Stimulated activated CD8-positive, alpha-beta memory T cell treated with anti-CD3 and anti-CD28 coated beads, Interleukin-7, amount 100 ng/mL, for 24 hours (primary cell): ENCODE results near the gene TNRC6A.
"Not testable (repeated sequence)": the region's sequence is repeated elsewhere in the genome, so short reads cannot be mapped to it uniquely, and the experiment has no call there.

Experiments used
- DNase-seq: peaks from one replicate; pipeline ENCODE4 v3.0.0-alpha.2; 2020; ENCODE audit warnings: low read depth

The TNRC6A gene

GRCh38 chr16:24729243-24729950, at the start of gene TNRC6A:
TSS of gene TNRC6A (plus strand) at chr16:24729651. CDS start at chr16:24729842, 191 bp downstream.
- peak; percentile 62 for DNase-seq

- no peak for DNase-seq
Observed at GRCh38 chr16:24681793-24682192, 47.7 kb upstream of the TNRC6A start.

GRCh38 chr16:24683250-24683649, 46.2 kb upstream of the TNRC6A start:
- no peak for DNase-seq

- no peak for DNase-seq
Observed at GRCh38 chr16:24683847-24684493, 45.5 kb upstream of the TNRC6A start.

DNA sequence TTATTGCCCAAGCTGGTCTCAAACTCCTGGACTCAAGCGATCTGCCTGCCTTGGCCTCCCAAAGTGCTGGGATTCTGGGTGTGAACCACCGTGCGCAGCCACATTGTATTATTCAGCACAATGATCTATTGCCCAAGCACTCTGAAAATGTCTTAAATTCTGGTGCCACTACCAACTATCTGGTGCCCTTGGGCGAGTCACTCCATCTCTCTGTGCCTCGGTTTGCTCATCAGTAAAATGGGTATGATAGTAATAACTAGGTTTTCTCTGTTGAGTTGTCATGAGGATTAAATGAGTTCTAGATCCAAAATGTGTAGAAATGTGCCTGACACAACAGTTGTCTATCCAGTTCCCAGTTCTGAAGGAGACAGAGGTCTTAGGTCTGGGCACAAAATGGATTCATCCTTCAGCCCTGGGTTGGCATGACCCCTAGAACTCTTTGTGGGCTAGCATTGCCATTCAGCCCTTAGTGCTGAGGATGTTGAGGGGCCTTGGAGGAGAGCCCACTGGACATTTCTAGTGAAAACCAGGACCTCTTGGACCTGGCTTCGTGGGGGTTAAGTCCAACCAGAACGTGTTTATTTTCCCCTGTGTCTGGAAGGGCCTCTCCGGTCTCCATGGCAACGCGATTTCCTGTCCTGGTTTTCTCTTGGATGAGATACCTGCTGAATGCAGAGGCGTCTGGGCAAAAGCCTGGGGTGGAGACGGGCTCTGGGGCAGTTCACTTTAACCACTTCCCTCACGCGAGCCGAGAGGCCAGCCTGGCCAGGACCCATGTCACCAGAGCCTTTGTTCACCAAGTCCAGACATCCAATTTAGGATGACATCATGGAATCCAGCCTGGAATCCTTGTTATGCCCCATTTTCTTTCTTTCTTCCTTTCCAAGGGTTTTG, 43.7 kb upstream of the TNRC6A start:
- DNase-seq: no peak

DNA sequence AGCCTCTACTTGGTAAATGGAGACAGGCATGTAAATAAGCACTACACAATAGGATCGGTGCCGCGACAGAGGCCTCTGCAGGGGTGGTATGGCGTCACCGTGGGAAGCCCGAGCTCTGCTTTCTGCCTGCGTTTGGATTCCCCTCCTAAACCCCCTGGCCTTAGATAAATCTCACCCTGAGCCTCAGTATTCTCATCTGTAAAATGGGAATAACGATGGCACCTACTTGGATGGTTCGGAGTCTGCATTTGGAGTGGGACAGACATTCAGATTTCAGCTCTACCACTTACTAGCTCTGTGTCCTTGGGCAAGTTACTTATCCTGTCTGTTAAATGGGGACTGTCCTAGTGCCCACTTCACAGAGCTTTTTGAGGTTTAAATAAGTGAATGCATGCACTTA, 42.8 kb upstream of the TNRC6A start:
- DNase-seq: no peak

DNA sequence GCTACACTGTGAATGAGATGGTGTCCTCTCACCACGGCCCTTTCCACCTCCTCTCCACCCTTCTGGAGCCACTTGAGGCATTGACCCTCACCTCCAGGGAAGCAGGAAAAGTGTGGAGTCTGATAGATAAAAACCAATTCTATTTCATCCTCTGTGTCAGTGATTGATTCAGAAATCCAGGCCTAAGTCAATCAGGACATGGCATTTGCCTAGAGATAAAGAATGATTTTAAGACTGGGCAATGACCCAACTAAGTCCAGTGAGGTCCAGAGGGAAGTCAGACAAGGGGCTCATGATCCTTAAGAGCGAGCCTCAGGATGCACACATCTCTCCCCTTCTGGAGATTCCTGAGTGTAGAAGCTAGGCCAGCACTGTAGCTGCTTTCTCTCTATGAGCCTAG, 41.1 kb upstream of the TNRC6A start:
- no peak for DNase-seq

- DNase-seq: no peak
Observed at GRCh38 chr16:24689128-24689527, 40.3 kb upstream of the TNRC6A start.

DNA sequence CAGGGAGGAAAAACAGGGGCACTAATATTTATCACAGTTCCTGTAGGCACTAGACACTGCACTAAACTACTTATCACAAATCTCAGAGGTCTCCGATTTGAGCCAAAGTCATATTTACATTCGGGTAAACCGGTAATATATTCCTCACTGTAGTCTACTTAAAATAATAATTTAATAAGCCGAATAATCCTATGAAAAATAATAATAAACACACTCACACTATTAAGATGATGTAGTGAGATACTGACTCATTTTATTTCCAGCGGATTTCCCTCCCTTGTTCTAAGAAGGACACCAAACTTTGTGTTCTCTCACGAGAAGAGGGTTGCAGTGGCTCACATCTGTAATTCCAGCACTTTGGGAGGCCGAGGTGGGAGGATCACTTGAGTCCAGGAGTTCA, 36.6 kb upstream of the TNRC6A start:
- no peak for DNase-seq

DNA sequence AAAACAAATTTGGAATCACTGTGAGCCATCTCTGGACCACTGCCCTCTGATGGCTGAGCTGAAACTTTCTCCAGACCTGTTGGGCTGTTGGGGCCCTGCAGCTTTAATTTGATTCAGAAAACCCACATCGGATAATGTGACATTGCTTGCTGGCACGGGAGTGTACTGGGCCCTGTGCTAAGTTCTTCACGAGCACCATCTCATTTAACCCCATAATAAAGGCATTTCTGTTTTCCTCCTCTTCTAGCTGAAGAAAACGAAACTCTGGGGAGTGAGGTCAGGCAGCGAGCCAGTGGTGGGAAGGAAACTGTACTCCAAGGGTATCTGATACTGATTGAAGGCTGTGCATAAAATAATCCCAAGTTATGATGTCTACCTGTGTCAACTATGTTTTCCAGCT, 34.5 kb upstream of the TNRC6A start:
- no peak for DNase-seq

DNA sequence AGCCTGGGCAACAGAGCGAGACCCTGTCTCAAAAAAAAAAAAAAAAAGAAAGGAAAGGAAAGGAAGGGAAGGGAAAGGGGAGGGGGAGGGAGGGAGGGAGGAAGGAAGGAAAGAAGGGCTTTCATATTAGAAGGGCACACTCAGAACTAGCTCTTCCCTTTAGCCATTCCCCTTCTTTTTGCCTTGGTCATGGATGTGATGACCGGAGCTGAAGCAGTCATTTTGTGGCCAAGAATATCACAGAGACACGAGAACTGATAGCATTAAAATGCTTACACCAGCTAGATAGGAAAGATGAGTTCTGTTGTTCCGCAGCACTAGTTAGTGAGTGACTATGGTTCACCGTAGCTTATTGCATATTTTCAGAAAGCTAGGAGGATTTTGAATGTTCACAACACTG, 32.8 kb upstream of the TNRC6A start:
- DNase-seq: no peak

GRCh38 chr16:24698308-24698707, 31.1 kb upstream of the TNRC6A start:
- no peak for DNase-seq

- DNase-seq: no peak
Observed at GRCh38 chr16:24699151-24699723, 30.2 kb upstream of the TNRC6A start.

- no peak for DNase-seq
Observed at GRCh38 chr16:24700549-24701392, 28.7 kb upstream of the TNRC6A start.

DNA sequence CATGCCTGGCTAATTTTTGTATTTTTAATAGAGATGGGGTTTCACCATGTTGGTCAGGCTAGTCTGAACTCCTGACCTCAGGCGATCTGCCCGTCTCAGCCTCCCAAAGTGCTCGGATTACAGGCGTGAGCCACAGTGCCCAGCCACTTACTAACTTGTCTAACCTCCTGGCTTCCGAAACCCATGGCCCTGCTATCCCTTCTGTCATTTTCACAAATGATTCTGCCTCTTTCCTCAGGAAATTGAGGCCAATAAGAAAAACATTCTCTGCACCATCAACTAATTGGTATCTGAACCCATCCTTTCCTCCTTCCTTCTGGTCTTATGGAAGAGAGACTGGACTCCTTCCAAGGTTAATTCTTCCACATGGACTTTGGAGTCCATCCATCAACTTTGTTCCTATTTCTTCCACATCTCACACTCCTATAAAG, 27.9 kb upstream of the TNRC6A start:
- DNase-seq: no peak

- DNase-seq: not testable (repeated sequence)
Observed at GRCh38 chr16:24707760-24708159, 21.7 kb upstream of the TNRC6A start.

- no peak for DNase-seq
Observed at GRCh38 chr16:24713379-24713778, 16.1 kb upstream of the TNRC6A start.

DNA sequence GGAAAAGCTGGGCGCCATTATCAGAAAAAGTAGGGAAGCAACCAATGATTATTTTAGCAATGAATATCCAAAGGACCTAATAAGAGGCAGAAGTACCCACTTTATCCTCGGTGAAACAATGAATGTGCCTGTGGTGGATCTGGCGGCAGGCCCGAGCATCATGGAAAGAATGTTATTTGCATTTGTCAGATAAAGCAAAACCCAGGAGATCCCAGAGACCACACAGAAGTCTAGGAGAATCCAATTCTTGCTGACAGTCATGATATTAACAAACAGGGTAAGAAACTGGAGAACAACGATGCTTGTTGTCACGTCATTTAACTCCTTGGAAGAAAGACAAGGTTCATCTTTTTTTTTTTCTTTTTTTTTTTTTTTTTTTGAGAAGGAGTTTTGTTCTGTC, 12.0 kb upstream of the TNRC6A start:
- DNase-seq: no peak

- DNase-seq: no peak
Observed at GRCh38 chr16:24718967-24719521, 10.4 kb upstream of the TNRC6A start.

DNA sequence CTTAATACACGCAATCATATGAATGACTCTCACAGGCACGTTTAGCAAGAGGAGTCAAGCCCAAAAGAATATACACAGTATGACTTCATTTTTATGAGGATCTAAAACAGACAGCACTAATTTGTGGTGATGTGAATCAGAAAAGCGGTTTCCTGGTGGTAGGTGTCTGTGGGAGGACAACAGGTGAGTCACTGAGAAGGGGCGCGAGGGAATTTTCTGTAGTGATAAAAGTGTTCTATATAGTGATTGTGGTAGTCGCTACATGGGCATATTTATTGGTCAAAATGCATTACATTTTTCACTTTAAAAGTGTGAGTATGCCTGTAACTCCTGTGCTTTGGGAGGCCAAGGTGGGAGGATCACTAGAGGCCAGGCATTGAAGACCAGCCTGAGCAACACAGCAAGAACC, 7.6 kb upstream of the TNRC6A start:
- no peak for DNase-seq

GRCh38 chr16:24723663-24724062, 5.8 kb upstream of the TNRC6A start:
- no peak for DNase-seq
